Activated T-cell treated with anti-CD3 and anti-CD28 coated beads, Interleukin-2, amount 50 U/mL, for 24 hours (primary cell): ENCODE results near the gene OR2V2.

ENCODE experiments used
- DNase-seq: peaks from one replicate; pipeline ENCODE4 v3.0.0-alpha.2; 2020
- H3K27ac Mint-ChIP-seq: 2 replicates; pipeline ENCODE4 v1.8.0; 2020; ENCODE audit warnings: mild to moderate bottlenecking, mixed read lengths
- H3K27me3 Mint-ChIP-seq: 2 replicates; pipeline ENCODE4 v1.8.0; 2020; ENCODE audit warnings: mixed read lengths
- H3K36me3 Mint-ChIP-seq: 2 replicates; pipeline ENCODE4 v1.8.0; 2020; ENCODE audit warnings: low read depth, mixed read lengths
- H3K4me1 Mint-ChIP-seq: 2 replicates; pipeline ENCODE4 v1.8.0; 2020; ENCODE audit warnings: low read depth, mixed read lengths
- H3K4me3 Mint-ChIP-seq: 2 replicates; pipeline ENCODE4 v1.8.0; 2020; ENCODE audit warnings: mild to moderate bottlenecking, moderate library complexity, mixed read lengths
- H3K9me3 Mint-ChIP-seq: 2 replicates; pipeline ENCODE4 v1.8.0; 2020; ENCODE audit warnings: mixed read lengths

The OR2V2 gene

GRCh38 chr5:181193656-181194055 is 46.3 kb downstream of the OR2V2 start:
- H3K4me3 Mint-ChIP-seq: no peak overlapping the region

GRCh38 chr5:181194489-181195248 is 47.3 kb downstream of the OR2V2 start:
- no peak overlapping the region for H3K27ac Mint-ChIP-seq
- H3K4me1 Mint-ChIP-seq: peaks cover 30% of the 10 kb centered on the region
- H3K9me3 Mint-ChIP-seq: no peaks in the 10 kb centered on the region
- H3K27me3 Mint-ChIP-seq: no peaks in the 10 kb centered on the region
- no peak for DNase-seq
- no peak overlapping the region for H3K4me3 Mint-ChIP-seq
- H3K36me3 Mint-ChIP-seq: peaks cover 22% of the 10 kb centered on the region

More at GRCh38 chr5:181193656-181194055, 46.3 kb downstream of the OR2V2 start:
- Mint-ChIP-seq H3K4me1 (peaks cover 35% of the 10 kb centered on the region), H3K27ac (no peak overlapping the region), H3K27me3 (no peaks in the 10 kb centered on the region), H3K36me3 (peaks cover 30% of the 10 kb centered on the region), H3K9me3 (no peaks in the 10 kb centered on the region)
- DNase-seq: no peak

GRCh38 chr5:181195249-181195761 is 47.9 kb downstream of the OR2V2 start:
- no peak overlapping the region for H3K27ac Mint-ChIP-seq
- no peak overlapping the region for H3K4me3 Mint-ChIP-seq
- H3K36me3 Mint-ChIP-seq: peaks cover 16% of the 10 kb centered on the region
- no peak for DNase-seq
- no peaks in the 10 kb centered on the region for H3K27me3 Mint-ChIP-seq
- H3K9me3 Mint-ChIP-seq: no peaks in the 10 kb centered on the region
- peaks cover 24% of the 10 kb centered on the region for H3K4me1 Mint-ChIP-seq

GRCh38 chr5:181197326-181197951 is 50.1 kb downstream of the OR2V2 start:
- DNase-seq: no peak
- Mint-ChIP-seq H3K4me3 (no peak overlapping the region), H3K27me3 (no peaks in the 10 kb centered on the region), H3K36me3 (peaks cover 4% of the 10 kb centered on the region), H3K27ac (no peak overlapping the region), H3K9me3 (no peaks in the 10 kb centered on the region), H3K4me1 (peaks cover 14% of the 10 kb centered on the region)

- no peak overlapping the region for H3K27ac Mint-ChIP-seq
- peaks cover 7% of the 10 kb centered on the region for H3K4me1 Mint-ChIP-seq
- no peak for DNase-seq
- peaks cover under 1% of the 10 kb centered on the region for H3K27me3 Mint-ChIP-seq
- peaks cover 4% of the 10 kb centered on the region for H3K36me3 Mint-ChIP-seq
- H3K9me3 Mint-ChIP-seq: no peaks in the 10 kb centered on the region
- H3K4me3 Mint-ChIP-seq: no peak overlapping the region
These were observed 50.8 kb downstream of the OR2V2 start for GRCh38 chr5:181198106-181198685.

GRCh38 chr5:181198905-181199519 is 51.6 kb downstream of the OR2V2 start:
- peaks cover 2% of the 10 kb centered on the region for H3K4me1 Mint-ChIP-seq
- peaks cover 8% of the 10 kb centered on the region for H3K27me3 Mint-ChIP-seq
- H3K36me3 Mint-ChIP-seq: peaks cover 2% of the 10 kb centered on the region
- DNase-seq: no peak
- H3K4me3 Mint-ChIP-seq: no peak overlapping the region
- no peak overlapping the region for H3K27ac Mint-ChIP-seq
- no peaks in the 10 kb centered on the region for H3K9me3 Mint-ChIP-seq

GRCh38 chr5:181199881-181200638 is 52.7 kb downstream of the OR2V2 start:
- no peaks in the 10 kb centered on the region for H3K9me3 Mint-ChIP-seq
- H3K4me3 Mint-ChIP-seq: no peak overlapping the region
- peaks cover 14% of the 10 kb centered on the region for H3K27me3 Mint-ChIP-seq
- peaks cover 7% of the 10 kb centered on the region for H3K4me1 Mint-ChIP-seq
- no peak overlapping the region for H3K27ac Mint-ChIP-seq
- no peak for DNase-seq
- H3K36me3 Mint-ChIP-seq: no peaks in the 10 kb centered on the region

- Mint-ChIP-seq H3K4me3 (no peak overlapping the region), H3K36me3 (no peaks in the 10 kb centered on the region), H3K4me1 (peaks cover 12% of the 10 kb centered on the region), H3K9me3 (no peaks in the 10 kb centered on the region), H3K27ac (no peak overlapping the region), H3K27me3 (peaks cover 20% of the 10 kb centered on the region)
- no peak for DNase-seq
These were observed 53.4 kb downstream of the OR2V2 start for GRCh38 chr5:181200816-181201215.

- Mint-ChIP-seq H3K27ac (no peak overlapping the region), H3K27me3 (peaks cover 32% of the 10 kb centered on the region), H3K9me3 (no peaks in the 10 kb centered on the region), H3K36me3 (peaks cover 4% of the 10 kb centered on the region), H3K4me1 (peaks cover 32% of the 10 kb centered on the region), H3K4me3 (peak overlapping the region; percentile 75)
- no peak for DNase-seq
These were observed 55.8 kb downstream of the OR2V2 start for GRCh38 chr5:181203093-181203711.

GRCh38 chr5:181203777-181204112 is 56.4 kb downstream of the OR2V2 start:
- no peaks in the 10 kb centered on the region for H3K9me3 Mint-ChIP-seq
- H3K27me3 Mint-ChIP-seq: peaks cover 32% of the 10 kb centered on the region
- DNase-seq: no peak
- H3K4me3 Mint-ChIP-seq: peak overlapping the region; percentile 75
- no peak overlapping the region for H3K27ac Mint-ChIP-seq
- H3K36me3 Mint-ChIP-seq: peaks cover 4% of the 10 kb centered on the region
- H3K4me1 Mint-ChIP-seq: peaks cover 34% of the 10 kb centered on the region

GRCh38 chr5:181204113-181204825 is 56.9 kb downstream of the OR2V2 start:
- Mint-ChIP-seq H3K27ac (peak overlapping the region; percentile 22), H3K4me1 (peaks cover 34% of the 10 kb centered on the region)
- peak; percentile 60 for DNase-seq

GRCh38 chr5:181204826-181205760 is 57.7 kb downstream of the OR2V2 start, which contains the start of gene TRIM7:
Gene TRIM7 (minus strand): TSS chr5:181205196. CDS start chr5:181205110, 86 bp downstream.
- Mint-ChIP-seq H3K27ac (peak within 1 kb of the TSS; percentile 95), H3K36me3 (peaks cover 4% of the 10 kb centered on the region), H3K4me1 (peaks cover 34% of the 10 kb centered on the region), H3K27me3 (peaks cover 32% of the 10 kb centered on the region), H3K4me3 (peak within 1 kb of the TSS; percentile 84), H3K9me3 (no peaks in the 10 kb centered on the region)
- peak; percentile 64 for DNase-seq

More at GRCh38 chr5:181204113-181204825, 56.9 kb downstream of the OR2V2 start:
- H3K9me3 Mint-ChIP-seq: no peaks in the 10 kb centered on the region
- H3K4me3 Mint-ChIP-seq: peak overlapping the region; percentile 75
- peaks cover 32% of the 10 kb centered on the region for H3K27me3 Mint-ChIP-seq
- peaks cover 4% of the 10 kb centered on the region for H3K36me3 Mint-ChIP-seq
